Stimulated activated CD4-positive, alpha-beta T cell treated with anti-CD3 and anti-CD28 coated beads, Interleukin-2, amount 100 ng/mL, for 24 hours (primary cell): ENCODE results near the gene BRSK2.

Experiments used
- DNase-seq, 2 donors: peaks; one replicate each; pipeline ENCODE4 v3.0.0-alpha.2; 2020

Gene BRSK2

GRCh38 chr11:1484061-1484671 is 94.4 kb downstream of the BRSK2 start:
- no peak for DNase-seq

- no peak for DNase-seq
These were observed 95.2 kb downstream of the BRSK2 start for GRCh38 chr11:1484695-1485503.

- DNase-seq = no peak
These were observed 95.8 kb downstream of the BRSK2 start for GRCh38 chr11:1485504-1485885.

- no peak for DNase-seq
These were observed 96.5 kb downstream of the BRSK2 start, which contains the start of gene MOB2 for GRCh38 chr11:1486054-1486825. Gene MOB2, minus strand, starts transcription at chr11:1486779. Its CDS starts 223 bp downstream, at chr11:1486556.

GRCh38 chr11:1487091-1487850 is 97.5 kb downstream of the BRSK2 start:
- DNase-seq = no peak

GRCh38 chr11:1487851-1488574 is 98.3 kb downstream of the BRSK2 start:
- DNase-seq = no peak

GRCh38 chr11:1488575-1489180 is 98.9 kb downstream of the BRSK2 start:
- DNase-seq = no peak

- no peak for DNase-seq
These were observed 100.9 kb downstream of the BRSK2 start for GRCh38 chr11:1490651-1491050.

GRCh38 chr11:1491379-1491778 is 101.6 kb downstream of the BRSK2 start:
- no peak for DNase-seq

- DNase-seq = no peak
These were observed 104.0 kb downstream of the BRSK2 start for GRCh38 chr11:1493650-1494244.

- DNase-seq = no peak
These were observed 104.9 kb downstream of the BRSK2 start for GRCh38 chr11:1494650-1495049.

GRCh38 chr11:1496091-1496760 is 106.5 kb downstream of the BRSK2 start:
- no peak for DNase-seq

- no peak for DNase-seq
These were observed 107.0 kb downstream of the BRSK2 start for GRCh38 chr11:1496761-1497095.

GRCh38 chr11:1497600-1497999 is 107.9 kb downstream of the BRSK2 start:
- no peak for DNase-seq

- DNase-seq = no peak
These were observed 108.5 kb downstream of the BRSK2 start for GRCh38 chr11:1498262-1498661.

- DNase-seq = no peak
These were observed 109.6 kb downstream of the BRSK2 start for GRCh38 chr11:1499261-1499890.

GRCh38 chr11:1499899-1500298 is 110.2 kb downstream of the BRSK2 start:
- DNase-seq = no peak

- no peak for DNase-seq
These were observed 111.0 kb downstream of the BRSK2 start for GRCh38 chr11:1500466-1501420.
